Tibial artery (tissue), 4 donors: ENCODE measurements around the gene GIPC2.

Experiments used
- DNase-seq, 2 donors: peaks; one replicate each; pipeline ENCODE4 v3.0.0-alpha.2; 2019
- H3K27ac ChIP-seq, 2 donors: fragments of 200-600 bp; sonication (generic) in 1 of 2; 1 replicate in 1 of 2; 2 replicates in 1 of 2; pipeline ENCODE4 v1.5.1; 2018 to 2019; ENCODE audit warnings: mild to moderate bottlenecking in 1 of 2
- H3K27me3 ChIP-seq, 2 donors: fragments of 200-600 bp; sonication (generic) in 1 of 2; one replicate each; pipeline versions ENCODE4 v1.5.1 to v1.6.0; 2016 to 2019
- H3K36me3 ChIP-seq, 3 donors: fragments of 200-600 bp; sonication (generic) in 2 of 3; one replicate each; pipeline ENCODE4 v1.5.1; 2016 to 2019; ENCODE audit warnings: mild to moderate bottlenecking in 2 of 3
- H3K4me1 ChIP-seq, 4 donors: fragments of 200-600 bp; sonication (generic) in 2 of 4; 1 replicate in 3 of 4; 2 replicates in 1 of 4; pipeline ENCODE4 v1.5.1; 2016 to 2019
- H3K4me3 ChIP-seq, 2 donors: fragments of 200-600 bp; sonication (generic) in 1 of 2; 1 replicate in 1 of 2; 2 replicates in 1 of 2; pipeline ENCODE4 v1.5.1; 2018 to 2019; ENCODE audit warnings: mild to moderate bottlenecking in 2 of 2
- H3K9me3 ChIP-seq, 3 donors: fragments of 200-600 bp; sonication (generic) in 1 of 3; one replicate each; pipeline ENCODE4 v1.5.1; 2016 to 2019
- CTCF ChIP-seq, 2 experiments: fragments of 200-600 bp in 1 of 2; fragments of 450-650 bp in 1 of 2; IDR thresholded peaks; one replicate each; pipeline ENCODE4 v1.5.1; 2017 to 2019; ENCODE audit warnings: antibody characterized with exemption in 2 of 2, mild to moderate bottlenecking in 1 of 2, moderate library complexity in 1 of 2
- intact Hi-C: fragments of 100-400 bp; cut with DNase I; formaldehyde crosslinking; loops from one replicate; pipeline ENCODE4 v1.15.0; 2023; ENCODE audit warnings: low total_unique reads

Gene GIPC2

GRCh38 chr1:78004719-78005447, 40.9 kb upstream of the GIPC2 start, which contains the start of gene DNAJB4:
TSS of gene DNAJB4 (plus strand) at chr1:78004939. CDS start at chr1:78005111, 172 bp downstream.
- Histone ChIP-seq H3K4me1 (peaks cover 0 to 19% (median 4%) of the 10 kb centered on the region in 4 donors), H3K27ac (peak within 1 kb of the TSS; percentile 89 to 90), H3K27me3 (no peaks in the 10 kb centered on the region), H3K4me3 (peak within 1 kb of the TSS; percentile 57 to 78), H3K9me3 (no peaks in the 10 kb centered on the region), H3K36me3 (no peaks in the 10 kb centered on the region)
- DNase-seq = peak; percentile 76 to 83
- TF ChIP-seq CTCF (IDR thresholded peaks at IDR 0.05) = no peak
- intact Hi-C loops = no loop called here

- intact Hi-C loops = no loop called here
- H3K36me3 ChIP-seq = no peaks in the 10 kb centered on the region
- TF ChIP-seq CTCF (IDR thresholded peaks at IDR 0.05) = no peak
- H3K27me3 ChIP-seq = no peaks in the 10 kb centered on the region
- DNase-seq = no peak
- peaks cover 0 to 19% (median 5%) of the 10 kb centered on the region in 4 donors for H3K4me1 ChIP-seq
- no peaks in the 10 kb centered on the region for H3K9me3 ChIP-seq
- peak overlapping the region; percentile 89 to 90 for H3K27ac ChIP-seq
- peak overlapping the region; percentile 57 to 78 for H3K4me3 ChIP-seq
Measured at GRCh38 chr1:78005448-78005722, 40.4 kb upstream of the GIPC2 start.

GRCh38 chr1:78005755-78006154, 40.0 kb upstream of the GIPC2 start:
- Histone ChIP-seq H3K4me3 (peak overlapping the region; percentile 57 to 78), H3K36me3 (no peaks in the 10 kb centered on the region), H3K27me3 (no peaks in the 10 kb centered on the region), H3K4me1 (peaks cover 0 to 23% (median 5%) of the 10 kb centered on the region in 4 donors), H3K27ac (peak overlapping the region; percentile 89 to 90), H3K9me3 (no peaks in the 10 kb centered on the region)
- DNase-seq = no peak
- intact Hi-C loops = no loop called here
- TF ChIP-seq CTCF (IDR thresholded peaks at IDR 0.05) = no peak

- Histone ChIP-seq H3K27ac (peak overlapping the region; percentile 89 to 90), H3K4me3 (peak overlapping the region; percentile 57 to 78), H3K36me3 (no peaks in the 10 kb centered on the region), H3K4me1 (peaks cover 0 to 30% (median 6%) of the 10 kb centered on the region in 4 donors), H3K27me3 (no peaks in the 10 kb centered on the region), H3K9me3 (no peaks in the 10 kb centered on the region)
- DNase-seq = no peak
- intact Hi-C loops = no loop called here
- no peak for TF ChIP-seq CTCF (IDR thresholded peaks at IDR 0.05)
Measured at GRCh38 chr1:78006521-78006920, 39.2 kb upstream of the GIPC2 start.

- Histone ChIP-seq H3K36me3 (no peaks in the 10 kb centered on the region), H3K27ac (peak overlapping the region; percentile 53 to 90), H3K4me3 (peak overlapping the region; percentile 57 to 78), H3K4me1 (peaks cover 0 to 39% (median 6%) of the 10 kb centered on the region in 4 donors), H3K9me3 (no peaks in the 10 kb centered on the region), H3K27me3 (no peaks in the 10 kb centered on the region)
- no peak for TF ChIP-seq CTCF (IDR thresholded peaks at IDR 0.05)
- no peak for DNase-seq
- intact Hi-C loops = no loop called here
Measured at GRCh38 chr1:78007677-78008341, 38.0 kb upstream of the GIPC2 start.
